ENCODE results near the gene DHDDS. TPM values are rescaled to one million over a fixed set of nuclear protein-coding genes. Genes with fewer than 3 reads are reported as not detected.

The DHDDS gene
- total RNA-seq, 3 donors from 2014 or later: 37.0 to 85.9 (median 42.9) TPM

DNA sequence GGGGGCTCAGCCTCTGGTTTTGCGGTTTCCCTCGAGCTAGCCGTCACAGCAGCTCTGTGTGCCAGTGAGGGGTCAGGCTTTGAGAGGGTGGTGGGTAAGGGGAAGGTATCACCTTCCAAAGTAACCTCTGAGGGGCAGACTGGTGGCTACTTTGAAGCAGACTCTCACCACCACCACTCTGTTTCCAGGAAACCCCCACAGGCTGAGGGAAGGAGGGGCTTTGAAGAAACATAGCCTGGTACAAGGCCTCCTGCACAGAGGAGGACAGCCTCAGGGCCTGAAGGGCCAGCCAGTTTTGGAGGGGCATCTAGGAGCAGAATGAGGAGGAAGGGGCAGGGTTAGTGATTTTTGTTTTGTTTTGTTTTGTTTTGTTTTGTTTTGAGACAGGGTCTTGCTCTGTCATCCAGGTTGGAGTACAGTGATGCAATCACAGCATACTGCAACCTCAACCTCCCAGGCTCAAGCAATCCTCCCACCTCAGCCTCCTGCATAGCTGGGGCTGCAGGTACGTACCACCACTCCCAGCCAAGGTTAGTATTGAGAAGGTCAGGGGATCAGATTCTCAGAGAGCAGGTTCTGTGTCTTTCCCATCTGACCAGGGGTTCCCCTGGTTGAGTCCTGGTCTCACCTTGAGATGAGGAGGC, 42.4 kb upstream of the DHDDS start:
- TF ChIP-seq POLR2AphosphoS5 (IDR thresholded peaks at IDR 0.05) (no peak), POLR2A (IDR thresholded peaks at IDR 0.05) (no peak)
- TF ChIP-seq, protein P1, sequence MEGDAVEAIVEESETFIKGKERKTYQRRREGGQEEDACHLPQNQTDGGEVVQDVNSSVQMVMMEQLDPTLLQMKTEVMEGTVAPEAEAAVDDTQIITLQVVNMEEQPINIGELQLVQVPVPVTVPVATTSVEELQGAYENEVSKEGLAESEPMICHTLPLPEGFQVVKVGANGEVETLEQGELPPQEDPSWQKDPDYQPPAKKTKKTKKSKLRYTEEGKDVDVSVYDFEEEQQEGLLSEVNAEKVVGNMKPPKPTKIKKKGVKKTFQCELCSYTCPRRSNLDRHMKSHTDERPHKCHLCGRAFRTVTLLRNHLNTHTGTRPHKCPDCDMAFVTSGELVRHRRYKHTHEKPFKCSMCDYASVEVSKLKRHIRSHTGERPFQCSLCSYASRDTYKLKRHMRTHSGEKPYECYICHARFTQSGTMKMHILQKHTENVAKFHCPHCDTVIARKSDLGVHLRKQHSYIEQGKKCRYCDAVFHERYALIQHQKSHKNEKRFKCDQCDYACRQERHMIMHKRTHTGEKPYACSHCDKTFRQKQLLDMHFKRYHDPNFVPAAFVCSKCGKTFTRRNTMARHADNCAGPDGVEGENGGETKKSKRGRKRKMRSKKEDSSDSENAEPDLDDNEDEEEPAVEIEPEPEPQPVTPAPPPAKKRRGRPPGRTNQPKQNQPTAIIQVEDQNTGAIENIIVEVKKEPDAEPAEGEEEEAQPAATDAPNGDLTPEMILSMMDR (IDR thresholded peaks at IDR 0.05): no peak
- Histone ChIP-seq H3K36me3 (no peaks in the 10 kb centered on the region), H3K27ac (no peak overlapping the region), H3K4me1 (no peaks in the 10 kb centered on the region), H3K4me3 (no peak overlapping the region), H3K9me3 (no peaks in the 10 kb centered on the region), H3K27me3 (no peaks in the 10 kb centered on the region)
- intact Hi-C loops (cut with DNase I; ENCODE audit: low total_unique reads): no loop called here
- DNase-seq (ENCODE audit: low spot score in 2 of 2): no peak

- intact Hi-C loops (cut with DNase I; ENCODE audit: low total_unique reads): no loop called here
- no peaks in the 10 kb centered on the region for H3K9me3 ChIP-seq
- H3K4me1 ChIP-seq: no peaks in the 10 kb centered on the region
- no peak overlapping the region for H3K27ac ChIP-seq
- no peak for TF ChIP-seq POLR2A (IDR thresholded peaks at IDR 0.05)
- TF ChIP-seq, protein P1 (IDR thresholded peaks at IDR 0.05): no peak
- no peak for TF ChIP-seq POLR2AphosphoS5 (IDR thresholded peaks at IDR 0.05)
- H3K27me3 ChIP-seq: no peaks in the 10 kb centered on the region
- H3K36me3 ChIP-seq: no peaks in the 10 kb centered on the region
- no peak overlapping the region for H3K4me3 ChIP-seq
- DNase-seq (ENCODE audit: low spot score in 2 of 2): no peak
Measured at GRCh38 chr1:26391450-26391849, 40.7 kb upstream of the DHDDS start.

DNA sequence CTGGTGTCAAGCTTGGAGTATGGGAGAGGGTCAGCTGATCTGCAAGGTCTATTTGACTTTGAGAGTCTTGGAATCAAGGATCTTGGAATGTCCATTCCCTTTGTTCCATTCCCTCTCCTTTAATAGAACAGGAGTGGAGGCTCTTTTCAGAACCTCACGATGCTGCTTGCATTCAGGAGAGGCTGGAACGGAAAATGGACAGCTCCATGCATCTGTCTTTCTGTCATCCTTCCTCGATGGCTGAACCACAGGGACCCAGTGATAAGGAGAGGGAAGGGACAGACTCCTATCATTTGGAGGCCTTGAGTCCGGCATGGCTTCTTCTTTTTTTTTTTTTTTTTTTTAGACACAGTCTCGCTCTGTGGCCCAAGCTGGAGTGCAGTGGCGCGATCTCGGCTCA, 36.4 kb upstream of the DHDDS start:
- Histone ChIP-seq H3K4me3 (no peak overlapping the region), H3K9me3 (no peaks in the 10 kb centered on the region), H3K36me3 (no peaks in the 10 kb centered on the region), H3K27ac (no peak overlapping the region), H3K27me3 (no peaks in the 10 kb centered on the region), H3K4me1 (no peaks in the 10 kb centered on the region)
- TF ChIP-seq, protein P1 (IDR thresholded peaks at IDR 0.05): no peak
- no peak for TF ChIP-seq POLR2AphosphoS5 (IDR thresholded peaks at IDR 0.05)
- no peak for TF ChIP-seq POLR2A (IDR thresholded peaks at IDR 0.05)
- intact Hi-C loops (cut with DNase I; ENCODE audit: low total_unique reads): no loop called here
- no peak for DNase-seq (ENCODE audit: low spot score in 2 of 2)

DNA sequence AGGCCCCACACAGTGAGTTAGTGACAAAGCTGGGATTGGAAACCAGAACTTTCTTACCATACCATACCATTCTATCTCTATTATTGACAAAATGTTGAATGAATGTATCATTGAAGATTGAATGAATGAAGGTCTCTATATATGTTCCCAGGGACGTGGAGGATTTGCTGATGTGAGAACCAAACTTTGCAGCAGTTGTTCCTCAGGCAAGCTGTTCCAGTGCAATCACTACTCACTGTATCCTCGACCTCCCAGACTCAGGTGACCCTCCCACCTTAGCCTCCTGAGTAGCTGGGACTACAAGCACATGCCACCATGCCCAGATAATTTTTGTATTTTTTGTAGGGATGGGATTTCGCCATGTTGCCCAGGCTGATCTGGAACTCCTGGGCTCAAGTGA, 33.1 kb upstream of the DHDDS start:
- Histone ChIP-seq H3K9me3 (no peaks in the 10 kb centered on the region), H3K4me1 (no peaks in the 10 kb centered on the region), H3K36me3 (no peaks in the 10 kb centered on the region), H3K27me3 (peaks cover 0 to 5% of the 10 kb centered on the region in 2 donors), H3K4me3 (no peak overlapping the region), H3K27ac (no peak overlapping the region)
- TF ChIP-seq, protein P1 (IDR thresholded peaks at IDR 0.05): no peak
- TF ChIP-seq POLR2A (IDR thresholded peaks at IDR 0.05) (no peak), POLR2AphosphoS5 (IDR thresholded peaks at IDR 0.05) (no peak)
- intact Hi-C loops (cut with DNase I; ENCODE audit: low total_unique reads): no loop called here
- DNase-seq (ENCODE audit: low spot score in 2 of 2): no peak

- Histone ChIP-seq H3K4me1 (no peaks in the 10 kb centered on the region), H3K27ac (no peak overlapping the region), H3K9me3 (no peaks in the 10 kb centered on the region), H3K4me3 (no peak overlapping the region), H3K27me3 (peaks cover 0 to 9% of the 10 kb centered on the region in 2 donors), H3K36me3 (no peaks in the 10 kb centered on the region)
- DNase-seq (ENCODE audit: low spot score in 2 of 2): no peak
- TF ChIP-seq POLR2AphosphoS5 (IDR thresholded peaks at IDR 0.05) (no peak), POLR2A (IDR thresholded peaks at IDR 0.05) (no peak)
- TF ChIP-seq, protein P1 (IDR thresholded peaks at IDR 0.05): no peak
- intact Hi-C loops (cut with DNase I; ENCODE audit: low total_unique reads): no loop called here
Measured at GRCh38 chr1:26401891-26402290, 30.2 kb upstream of the DHDDS start.
